Suprapubic skin (tissue), 4 donors: Measurements from ENCODE around the gene NPY4R.
"Not testable (repeated sequence)": the region's sequence is repeated elsewhere in the genome, so short reads cannot be mapped to it uniquely, and the experiment has no call there.

Experiments used
- POLR2A ChIP-seq, 2 donors: fragments of 450-650 bp; IDR thresholded peaks; one replicate each; pipeline ENCODE4 v1.6.1; 2017; ENCODE audit warnings: antibody characterized with exemption in 2 of 2, mild to moderate bottlenecking in 2 of 2, moderate library complexity in 2 of 2
- POLR2AphosphoS5 ChIP-seq, 3 donors: sonication (generic); formaldehyde crosslinking; IDR thresholded peaks; one replicate each; pipeline ENCODE4 v1.6.1; 2017; ENCODE audit warnings: antibody characterized with exemption in 3 of 3
- TF ChIP-seq, protein P1 (sequence below), 2 donors: fragments of 200-600 bp in 1 of 2; fragments of 450-650 bp in 1 of 2; sonication (generic) in 1 of 2; IDR thresholded peaks; one replicate each; pipeline ENCODE4 v1.5.1; 2016 to 2019; ENCODE audit warnings: antibody characterized with exemption in 2 of 2, mild to moderate bottlenecking in 1 of 2, moderate library complexity in 1 of 2

DNA sequence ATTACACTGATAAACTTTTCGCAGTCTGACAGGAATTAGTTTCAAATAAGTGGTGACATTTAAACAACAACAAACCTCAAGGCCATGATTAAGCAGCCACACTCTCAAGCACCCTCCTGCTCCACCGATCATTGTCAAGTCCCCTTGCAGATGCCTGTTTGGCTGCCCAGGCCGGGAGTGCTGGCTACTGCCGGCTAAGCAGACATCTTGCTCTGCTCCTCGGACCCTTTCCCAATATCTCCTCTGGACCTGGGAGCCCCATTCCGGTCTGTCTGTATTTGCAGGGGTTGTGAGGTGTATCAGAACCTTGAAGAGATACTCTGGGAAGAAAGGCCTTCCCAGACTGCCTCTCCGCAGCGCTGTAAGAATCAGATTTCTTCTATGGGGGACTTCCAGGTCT lies 14.9 kb downstream of the NPY4R start:
- TF ChIP-seq, protein P1, sequence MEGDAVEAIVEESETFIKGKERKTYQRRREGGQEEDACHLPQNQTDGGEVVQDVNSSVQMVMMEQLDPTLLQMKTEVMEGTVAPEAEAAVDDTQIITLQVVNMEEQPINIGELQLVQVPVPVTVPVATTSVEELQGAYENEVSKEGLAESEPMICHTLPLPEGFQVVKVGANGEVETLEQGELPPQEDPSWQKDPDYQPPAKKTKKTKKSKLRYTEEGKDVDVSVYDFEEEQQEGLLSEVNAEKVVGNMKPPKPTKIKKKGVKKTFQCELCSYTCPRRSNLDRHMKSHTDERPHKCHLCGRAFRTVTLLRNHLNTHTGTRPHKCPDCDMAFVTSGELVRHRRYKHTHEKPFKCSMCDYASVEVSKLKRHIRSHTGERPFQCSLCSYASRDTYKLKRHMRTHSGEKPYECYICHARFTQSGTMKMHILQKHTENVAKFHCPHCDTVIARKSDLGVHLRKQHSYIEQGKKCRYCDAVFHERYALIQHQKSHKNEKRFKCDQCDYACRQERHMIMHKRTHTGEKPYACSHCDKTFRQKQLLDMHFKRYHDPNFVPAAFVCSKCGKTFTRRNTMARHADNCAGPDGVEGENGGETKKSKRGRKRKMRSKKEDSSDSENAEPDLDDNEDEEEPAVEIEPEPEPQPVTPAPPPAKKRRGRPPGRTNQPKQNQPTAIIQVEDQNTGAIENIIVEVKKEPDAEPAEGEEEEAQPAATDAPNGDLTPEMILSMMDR (IDR thresholded peaks at IDR 0.05) = not testable (repeated sequence)
- TF ChIP-seq POLR2AphosphoS5, POLR2A (IDR thresholded peaks at IDR 0.05): not testable (repeated sequence)
